HG03460 (cell line): ENCODE results near the gene STAB1.
A peak's percentile ranks its signal among the peaks of the same experiment; 100 is the strongest.

ENCODE experiments used
- ATAC-seq: cut with Tn5 transposase; IDR thresholded peaks from one replicate; pipeline ENCODE4 v1.9.1; 2021; ENCODE audit not compliant: unreplicated experiment

STAB1 gene

GRCh38 chr3:52494886-52495495 is at the start of gene STAB1:
STAB1 (plus strand) TSS chr3:52495338; CDS start chr3:52495414, 76 bp downstream.
- ATAC-seq, result no peak

GRCh38 chr3:52446042-52446441 is 49.1 kb upstream of the STAB1 start:
- ATAC-seq, result no peak

GRCh38 chr3:52446631-52447511 is 48.3 kb upstream of the STAB1 start:
- ATAC-seq, result peak; percentile 50

GRCh38 chr3:52447512-52448355 is 47.4 kb upstream of the STAB1 start:
- ATAC-seq, result no peak

GRCh38 chr3:52450489-52451236 is 44.5 kb upstream of the STAB1 start:
- ATAC-seq, result no peak

- ATAC-seq, result no peak
Observed at GRCh38 chr3:52451237-52452083, 43.7 kb upstream of the STAB1 start.

GRCh38 chr3:52452126-52452525 is 43.0 kb upstream of the STAB1 start:
- no peak for ATAC-seq

GRCh38 chr3:52452570-52453221 is 42.4 kb upstream of the STAB1 start:
- no peak for ATAC-seq

GRCh38 chr3:52453496-52454249 is 41.5 kb upstream of the STAB1 start, which contains the start of gene TNNC1:
TNNC1 (minus strand) TSS chr3:52454041; CDS start chr3:52454015, 26 bp downstream.
- no peak for ATAC-seq

- ATAC-seq, result no peak
Observed at GRCh38 chr3:52454250-52454937, 40.7 kb upstream of the STAB1 start.

GRCh38 chr3:52454938-52455282 is 40.2 kb upstream of the STAB1 start:
- ATAC-seq, result no peak

- peak; percentile 62 for ATAC-seq
Observed at GRCh38 chr3:52455283-52456168, 39.6 kb upstream of the STAB1 start, which contains the start of gene NISCH. NISCH (plus strand) TSS chr3:52455604; CDS start chr3:52455642, 38 bp downstream.

- ATAC-seq, result no peak
Observed at GRCh38 chr3:52456169-52456799, 38.9 kb upstream of the STAB1 start.

- ATAC-seq, result no peak
Observed at GRCh38 chr3:52456800-52457183, 38.3 kb upstream of the STAB1 start.

- ATAC-seq, result no peak
Observed at GRCh38 chr3:52458031-52458760, 36.9 kb upstream of the STAB1 start.
